ENCODE results near the gene MPV17. TPM values are rescaled to one million over a fixed set of nuclear protein-coding genes. Genes with fewer than 3 reads are reported as not detected.

MPV17 gene
- total and polyA plus RNA-seq, 9 of the 15 experiments (the other 6 are each of a cell fraction or from before 2014, with no cell fraction given) = 54.7 to 140 (median 70.2) TPM

DNA sequence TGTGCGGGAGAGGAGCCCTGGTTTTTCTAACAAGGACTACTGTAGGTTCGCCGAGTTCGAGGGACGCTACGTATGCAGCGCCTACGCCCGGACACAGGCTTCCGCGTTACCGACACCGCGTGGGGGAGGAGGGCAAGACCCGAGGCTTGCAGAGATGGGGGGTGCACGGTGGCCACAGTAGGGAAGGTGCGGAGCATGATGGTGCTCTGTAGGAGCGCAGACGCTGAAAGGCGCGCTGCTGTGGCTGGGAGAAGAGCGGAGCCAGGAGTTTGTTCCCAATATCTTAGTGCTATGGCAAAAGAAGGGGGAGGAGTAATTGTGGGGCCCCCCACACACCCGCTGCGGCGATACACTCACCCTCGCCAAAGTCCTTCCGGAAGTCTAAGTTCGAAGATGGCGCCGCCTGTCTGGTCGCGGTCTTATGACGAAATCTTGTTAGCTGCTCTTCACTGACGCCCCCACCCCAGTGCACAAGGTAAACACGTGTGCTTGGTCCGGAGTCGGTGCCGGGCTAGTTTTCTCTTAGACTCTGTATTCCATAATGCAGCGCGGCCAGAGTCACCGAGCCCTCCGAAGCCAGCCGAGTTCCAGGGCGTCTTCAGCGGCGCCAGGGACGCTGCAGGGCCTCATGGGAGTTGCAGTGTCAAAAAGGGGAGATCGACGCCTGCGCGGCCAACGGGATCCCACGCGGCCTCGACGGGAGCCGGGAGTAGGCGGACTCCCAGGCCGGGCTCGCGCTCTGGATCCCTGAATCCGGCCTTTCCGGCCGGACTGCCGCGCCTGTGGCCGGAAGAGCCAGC lies 33.7 kb upstream of the MPV17 start, which contains the start of gene GTF3C2 (continued):
- no peak for TF ChIP-seq ZNF280A (IDR thresholded peaks at IDR 0.05; ENCODE audit: low read depth, partially characterized antibody)
- peak; percentile 86 for TF ChIP-seq RBBP5 (IDR thresholded peaks at IDR 0.05; ENCODE audit: borderline replicate concordance, insufficient read depth, low read length, poor library complexity, severe bottlenecking)
- TF ChIP-seq PCBP1 (IDR thresholded peaks at IDR 0.05; ENCODE audit: low read depth, low read length, poor library complexity, severe bottlenecking) = no peak
- no peak for TF ChIP-seq CBFA2T2 (conservative IDR thresholded peaks at IDR 0.05)
- TF ChIP-seq CREB5 (CRISPR knock-in tag; IDR thresholded peaks at IDR 0.05) = no peak
- no peak; the same call in 1 of the 2 replicates for TF ChIP-seq NR2C2 (CRISPR knock-in tag; IDR thresholded peaks at IDR 0.05)
- peak; percentile 98 for TF ChIP-seq NR2C2 (tag; IDR thresholded peaks at IDR 0.05)
- TF ChIP-seq HDAC3 (IDR thresholded peaks at IDR 0.05; ENCODE audit: borderline replicate concordance, partially characterized antibody) = peak; percentile 97
- no peak for TF ChIP-seq MEF2D (tag; conservative IDR thresholded peaks at IDR 0.05; ENCODE audit: low read depth)
- no peak for TF ChIP-seq HINFP (tag; conservative IDR thresholded peaks at IDR 0.05; ENCODE audit: low read depth)
- 0 out of 2 replicates have a peak, but pooled peaks have one; percentile 80 for TF ChIP-seq TGIF2 (CRISPR knock-in tag; IDR thresholded peaks at IDR 0.05)
- TF ChIP-seq ZNF830 (CRISPR knock-in tag; IDR thresholded peaks at IDR 0.05) = peak; percentile 61; the same call in 1 of the 2 replicates
- 0 out of 2 replicates have a peak, but pooled peaks have one; percentile 70 for TF ChIP-seq SMAD4 (CRISPR knock-in tag; conservative IDR thresholded peaks at IDR 0.05)
- TF ChIP-seq SOX6 (IDR thresholded peaks at IDR 0.05) = peak; percentile 47; the same call in 1 of the 2 replicates
- peak; percentile 50 for TF ChIP-seq NCOR1 (IDR thresholded peaks at IDR 0.05)
- no peak for TF ChIP-seq SIRT6 (IDR thresholded peaks at IDR 0.05; ENCODE audit: low read depth, low read length)
- TF ChIP-seq, protein P1, sequence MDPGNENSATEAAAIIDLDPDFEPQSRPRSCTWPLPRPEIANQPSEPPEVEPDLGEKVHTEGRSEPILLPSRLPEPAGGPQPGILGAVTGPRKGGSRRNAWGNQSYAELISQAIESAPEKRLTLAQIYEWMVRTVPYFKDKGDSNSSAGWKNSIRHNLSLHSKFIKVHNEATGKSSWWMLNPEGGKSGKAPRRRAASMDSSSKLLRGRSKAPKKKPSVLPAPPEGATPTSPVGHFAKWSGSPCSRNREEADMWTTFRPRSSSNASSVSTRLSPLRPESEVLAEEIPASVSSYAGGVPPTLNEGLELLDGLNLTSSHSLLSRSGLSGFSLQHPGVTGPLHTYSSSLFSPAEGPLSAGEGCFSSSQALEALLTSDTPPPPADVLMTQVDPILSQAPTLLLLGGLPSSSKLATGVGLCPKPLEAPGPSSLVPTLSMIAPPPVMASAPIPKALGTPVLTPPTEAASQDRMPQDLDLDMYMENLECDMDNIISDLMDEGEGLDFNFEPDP (CRISPR knock-in tag; IDR thresholded peaks at IDR 0.05) = no peak

Data from K562 (cell line).